HG02571 (cell line): Measurements from ENCODE around the gene DLX4.
A peak's percentile ranks its signal among the peaks of the same experiment; 100 is the strongest.

ENCODE experiments used
- ATAC-seq: cut with Tn5 transposase; IDR thresholded peaks from one replicate; pipeline ENCODE4 v1.9.1; 2021; ENCODE audit warnings: mild to moderate bottlenecking, moderate library complexity; ENCODE audit not compliant: unreplicated experiment

Gene DLX4

GRCh38 chr17:49986396-49987289, 17.7 kb downstream of the DLX4 start:
- no peak for ATAC-seq

GRCh38 chr17:49987290-49987585, 18.2 kb downstream of the DLX4 start:
- no peak for ATAC-seq

GRCh38 chr17:49987681-49988441, 18.9 kb downstream of the DLX4 start:
- no peak for ATAC-seq

- no peak for ATAC-seq
Observed at GRCh38 chr17:49989518-49989880, 20.5 kb downstream of the DLX4 start.

GRCh38 chr17:49990331-49990730, 21.3 kb downstream of the DLX4 start:
- no peak for ATAC-seq

- no peak for ATAC-seq
Observed at GRCh38 chr17:49990921-49991320, 21.9 kb downstream of the DLX4 start.

GRCh38 chr17:49991409-49991808, 22.4 kb downstream of the DLX4 start:
- ATAC-seq, result no peak

- ATAC-seq, result no peak
Observed at GRCh38 chr17:49992191-49992932, 23.4 kb downstream of the DLX4 start.

- no peak for ATAC-seq
Observed at GRCh38 chr17:49992933-49993422, 24.0 kb downstream of the DLX4 start.

- ATAC-seq, result no peak
Observed at GRCh38 chr17:49993423-49994060, 24.6 kb downstream of the DLX4 start.

GRCh38 chr17:49994085-49995054, 25.4 kb downstream of the DLX4 start:
- ATAC-seq, result no peak

- ATAC-seq, result no peak
Observed at GRCh38 chr17:49995055-49995738, 26.2 kb downstream of the DLX4 start, which contains the start of gene DLX3. DLX3 (minus strand) TSS chr17:49995224; CDS start chr17:49994998, 226 bp downstream.

- no peak for ATAC-seq
Observed at GRCh38 chr17:49996121-49996494, 27.1 kb downstream of the DLX4 start.

GRCh38 chr17:49996495-49997300, 27.7 kb downstream of the DLX4 start:
- no peak for ATAC-seq

- ATAC-seq, result no peak
Observed at GRCh38 chr17:49997301-49997650, 28.3 kb downstream of the DLX4 start.

- ATAC-seq, result peak; percentile 57
Observed at GRCh38 chr17:49997773-49998703, 29.0 kb downstream of the DLX4 start.

- ATAC-seq, result no peak
Observed at GRCh38 chr17:49998836-49999511, 30.0 kb downstream of the DLX4 start.
